GM12872 (cell line): Measurements from ENCODE around the gene APOBR.

Experiments used
- CTCF ChIP-seq: IDR thresholded peaks from 3 replicates; pipeline ENCODE4 v1.5.1; 2011; ENCODE audit warnings: low read depth, mild to moderate bottlenecking, low read length, moderate library complexity; ENCODE audit not compliant: insufficient read depth

Gene APOBR

GRCh38 chr16:28494121-28494851 lies at the start of gene APOBR:
Gene APOBR (plus strand): TSS chr16:28494643. CDS start chr16:28494682, 39 bp downstream.
- TF ChIP-seq CTCF, result no peak

DNA sequence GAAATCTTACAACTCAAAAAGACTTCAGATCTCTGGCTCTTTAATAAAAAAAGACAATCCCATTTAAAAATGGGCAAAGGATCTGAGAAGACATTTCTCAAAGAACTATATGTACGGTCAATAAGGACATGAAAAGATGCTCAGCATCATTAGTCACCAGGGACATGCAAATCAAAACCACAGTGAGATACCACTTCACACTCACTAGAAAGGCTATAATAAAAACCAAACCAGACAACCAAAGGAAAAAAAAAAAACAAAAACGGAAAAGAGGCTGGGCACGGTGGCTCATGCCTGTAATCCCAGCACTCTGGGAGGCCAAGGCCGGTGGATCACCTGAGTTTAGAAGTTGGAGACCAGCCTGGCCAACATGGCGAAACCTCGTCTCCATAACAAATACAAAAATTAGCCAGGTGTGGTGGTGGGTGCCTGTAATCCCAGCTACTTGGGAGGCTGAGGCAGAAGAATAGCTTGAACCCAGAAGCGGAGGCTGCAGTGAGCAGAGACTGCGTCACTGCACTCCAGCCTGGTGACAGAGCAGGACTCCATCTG lies 20.7 kb upstream of the APOBR start:
- no peak for TF ChIP-seq CTCF

GRCh38 chr16:28475221-28475620 lies 19.2 kb upstream of the APOBR start:
- TF ChIP-seq CTCF, result no peak

DNA sequence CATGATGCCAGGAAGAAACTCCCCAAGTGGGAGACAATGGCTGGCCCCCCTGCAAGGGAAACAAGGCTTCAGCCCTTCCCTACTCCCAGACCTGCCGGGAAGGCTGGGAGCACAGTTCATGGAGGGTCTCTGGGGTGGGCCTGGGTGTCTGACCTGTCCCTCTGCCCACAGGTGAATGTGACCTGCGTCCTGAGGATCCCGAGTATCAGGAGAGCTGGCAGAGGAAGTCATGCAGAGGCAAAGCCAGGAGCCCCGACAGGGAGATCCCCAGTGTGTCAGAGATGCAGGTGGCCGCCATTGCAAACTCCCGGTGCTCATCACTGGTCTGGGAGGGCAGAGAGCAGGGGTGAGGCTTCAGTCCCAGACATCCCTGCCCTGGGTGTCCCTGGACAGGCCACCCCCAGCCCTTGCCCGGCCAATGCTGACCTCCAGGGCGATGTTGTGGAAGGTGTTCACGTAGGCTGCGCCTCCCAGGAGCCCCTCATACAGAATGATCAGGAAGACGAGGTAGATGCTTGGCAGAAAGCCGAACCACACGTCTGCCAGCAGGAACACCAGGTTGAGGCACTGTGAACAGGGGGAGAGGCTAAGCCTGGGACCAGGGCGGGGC lies 17.0 kb upstream of the APOBR start:
- no peak for TF ChIP-seq CTCF

- no peak for TF ChIP-seq CTCF
Measured at GRCh38 chr16:28478506-28479180, 15.8 kb upstream of the APOBR start.

- no peak for TF ChIP-seq CTCF
Measured at GRCh38 chr16:28482026-28482425, 12.4 kb upstream of the APOBR start.

DNA sequence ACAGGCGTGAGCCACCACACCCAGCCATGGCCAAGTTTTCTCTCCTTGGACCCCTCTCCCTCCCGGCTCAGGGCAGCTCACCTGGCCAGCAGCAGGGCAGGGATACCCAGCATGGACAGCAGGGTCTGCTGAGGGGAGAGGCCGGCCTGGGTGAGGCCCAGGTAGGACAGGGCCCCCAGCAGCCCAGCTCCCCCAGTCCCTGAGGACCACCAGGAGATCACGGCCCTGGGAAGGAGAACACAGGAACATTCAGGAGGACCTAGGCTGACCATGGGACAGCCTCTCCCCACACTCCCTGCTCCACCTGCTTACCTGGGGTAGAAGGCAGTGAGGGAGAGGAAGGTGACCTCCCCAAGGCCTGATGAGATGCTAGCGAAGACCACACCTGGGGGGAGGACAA lies 8.2 kb upstream of the APOBR start:
- no peak for TF ChIP-seq CTCF
